SK-N-SH (cell line): ENCODE results near the gene ADGRG3. TPM values are rescaled to one million over a fixed set of nuclear protein-coding genes. Genes with fewer than 3 reads are reported as not detected.

Experiments
- CTCF ChIA-PET: fragments of 300-600, 350-600 bp; formaldehyde crosslinking; extraction: SDS; loops from one replicate; lab custom pipeline; 2021; lab: Yijun Ruan, JAX
- POLR2A ChIA-PET: fragments of 350-600 bp; sonication (Branson Sonifier 250); formaldehyde crosslinking; extraction: SDS; loops from one replicate; lab custom pipeline; 2020; ENCODE audit warnings: antibody characterized with exemption, inconsistent platforms; lab: Yijun Ruan, JAX
- DNase-seq: peaks from one replicate; pipeline ENCODE4 v3.0.0; 2012
- H2AFZ ChIP-seq: fragments of 200-600 bp; sonication (generic); 2 replicates; pipeline ENCODE4 v1.8.1; 2016; ENCODE audit warnings: antibody characterized with exemption, mild to moderate bottlenecking, low read depth
- H3F3A ChIP-seq: fragments of 200-600 bp; sonication (generic); replicated peaks from 2 replicates; pipeline ENCODE3; 2016; ENCODE audit warnings: antibody characterized with exemption, mild to moderate bottlenecking; ENCODE audit not compliant: insufficient read depth
- H3K27ac ChIP-seq, 2 experiments: fragments of 200-500 bp in 1 of 2; fragments of 200-600 bp in 1 of 2; sonication (Bioruptor generic) in 1 of 2; sonication (generic), shearing (Covaris generic) in 1 of 2; 2 replicates each; pipeline versions ENCODE4 v1.5.1 to v1.6.1; 2014 to 2016; ENCODE audit warnings: low read depth in 2 of 2, inconsistent platforms in 1 of 2, low read length in 1 of 2, mild to moderate bottlenecking in 1 of 2, mixed read lengths in 1 of 2
- H3K27me3 ChIP-seq: fragments of 200-600 bp; sonication (generic), shearing (Covaris generic); 2 replicates; pipeline ENCODE4 v1.6.1; 2016; ENCODE audit warnings: mixed run types; ENCODE audit not compliant: insufficient read depth
- H3K36me3 ChIP-seq, 2 experiments: fragments of 200-500 bp in 1 of 2; fragments of 200-600 bp in 1 of 2; sonication (Bioruptor generic) in 1 of 2; sonication (generic) in 1 of 2; replicated peaks in 1 of 2; 2 replicates each; pipeline versions ENCODE3 to v1.5.1; 2014 to 2016; ENCODE audit warnings: low read length in 1 of 2, mild to moderate bottlenecking in 1 of 2; ENCODE audit not compliant: insufficient read depth in 2 of 2, control insufficient read depth in 1 of 2
- H3K4me1 ChIP-seq, 2 experiments: fragments of 200-500 bp in 1 of 2; fragments of 200-600 bp in 1 of 2; sonication (Bioruptor generic) in 1 of 2; sonication (generic), shearing (Covaris generic) in 1 of 2; 2 replicates each; pipeline versions ENCODE4 v1.5.1 to v1.6.1; 2014 to 2016; ENCODE audit warnings: low read depth in 1 of 2, low read length in 1 of 2, mixed run types in 1 of 2; ENCODE audit not compliant: insufficient read depth in 2 of 2, control insufficient read depth in 1 of 2
- H3K4me2 ChIP-seq: fragments of 200-600 bp; sonication (generic), shearing (Covaris generic); 2 replicates; pipeline ENCODE4 v1.6.1; 2017; ENCODE audit warnings: mixed run types
- H3K4me3 ChIP-seq, 2 experiments: fragments of 200-500 bp in 1 of 2; fragments of 200-600 bp in 1 of 2; sonication (Bioruptor generic) in 1 of 2; sonication (generic), shearing (Covaris generic) in 1 of 2; 2 replicates each; pipeline versions ENCODE4 v1.5.1 to v1.8.1; 2014 to 2016; ENCODE audit warnings: low read depth in 2 of 2, inconsistent platforms in 1 of 2, low read length in 1 of 2, mild to moderate bottlenecking in 1 of 2, mixed read lengths in 1 of 2, moderate library complexity in 1 of 2
- H3K79me2 ChIP-seq: fragments of 200-600 bp; sonication (generic); 2 replicates; pipeline ENCODE4 v1.8.1; 2017; ENCODE audit warnings: mild to moderate bottlenecking; ENCODE audit not compliant: insufficient read depth
- H3K9ac ChIP-seq: fragments of 200-600 bp; sonication (generic); 2 replicates; pipeline ENCODE4 v1.6.1; 2017; ENCODE audit warnings: mixed run types
- H3K9me2 ChIP-seq: fragments of 200-600 bp; sonication (generic); 2 replicates; pipeline ENCODE4 v1.6.1; 2017; ENCODE audit warnings: mixed run types
- H3K9me3 ChIP-seq: fragments of 200-600 bp; sonication (generic); 2 replicates; pipeline ENCODE4 v1.6.1; 2017; ENCODE audit warnings: mixed run types, mild to moderate bottlenecking, moderate library complexity
- H4K20me1 ChIP-seq: fragments of 200-600 bp; sonication (generic); 2 replicates; pipeline ENCODE4 v1.6.1; 2017; ENCODE audit warnings: mild to moderate bottlenecking, mixed run types; ENCODE audit not compliant: insufficient read depth
- ELF1 ChIP-seq: IDR thresholded peaks from 2 replicates; pipeline ENCODE4 v1.4.0; 2012
- EP300 ChIP-seq, 2 experiments: IDR thresholded peaks; 2 replicates each; pipeline versions ENCODE4 v1.4.0 to v1.6.1; 2012; ENCODE audit warnings: borderline replicate concordance in 1 of 2, low read depth in 1 of 2, low read length in 1 of 2
- EZH2phosphoT487 ChIP-seq: fragments of 200-600 bp; sonication (generic); IDR thresholded peaks from 2 replicates; pipeline ENCODE4 v1.6.1; 2017; ENCODE audit warnings: low read depth, mixed run types, mild to moderate bottlenecking, antibody characterized with exemption, moderate library complexity, borderline replicate concordance
- FOXJ3 ChIP-seq: sonication (generic); formaldehyde crosslinking; IDR thresholded peaks from 2 replicates; pipeline ENCODE4 v1.5.1; 2020; ENCODE audit warnings: mild to moderate bottlenecking, missing genetic modification reagents
- GABPA ChIP-seq: IDR thresholded peaks from 2 replicates; pipeline ENCODE4 v1.4.0; 2012; ENCODE audit warnings: low read depth, mild to moderate bottlenecking
- GATA2 ChIP-seq: sonication (generic); formaldehyde crosslinking; IDR thresholded peaks from 2 replicates; pipeline ENCODE4 v1.5.0; 2020; ENCODE audit warnings: mild to moderate bottlenecking, missing genetic modification reagents
- MEF2A ChIP-seq: IDR thresholded peaks from 2 replicates; pipeline ENCODE4 v1.4.0; 2012; ENCODE audit warnings: low read depth, borderline replicate concordance
- MXI1 ChIP-seq: IDR thresholded peaks from 2 replicates; pipeline ENCODE4 v1.6.1; 2012; ENCODE audit warnings: mild to moderate bottlenecking, low read depth, low read length, improper control_type of control experiment
- NFIC ChIP-seq: IDR thresholded peaks from 2 replicates; pipeline ENCODE4 v1.4.0; 2012; ENCODE audit warnings: borderline replicate concordance
- NRF1 ChIP-seq: IDR thresholded peaks from 2 replicates; pipeline ENCODE4 v1.6.1; 2012; ENCODE audit warnings: low read depth, mild to moderate bottlenecking, low read length
- POLR2AphosphoS5 ChIP-seq: IDR thresholded peaks from 2 replicates; pipeline ENCODE4 v1.6.1; 2012; ENCODE audit warnings: low read depth, low read length
- RAD21 ChIP-seq: IDR thresholded peaks from 2 replicates; pipeline ENCODE4 v1.6.1; 2012; ENCODE audit warnings: mild to moderate bottlenecking, low read length
- RCOR1 ChIP-seq: fragments of 150-350 bp; IDR thresholded peaks from 2 replicates; pipeline ENCODE4 v1.6.1; 2017; ENCODE audit warnings: antibody characterized with exemption, low read length
- RFX5 ChIP-seq: IDR thresholded peaks from 2 replicates; pipeline ENCODE4 v1.6.1; 2012; ENCODE audit warnings: mild to moderate bottlenecking, improper control_type of control experiment, low read length
- SMC3 ChIP-seq: IDR thresholded peaks from 2 replicates; pipeline ENCODE4 v1.6.1; 2012; ENCODE audit warnings: low read depth, low read length, improper control_type of control experiment
- TEAD4 ChIP-seq: IDR thresholded peaks from 2 replicates; pipeline ENCODE4 v1.4.0; 2012; ENCODE audit warnings: mild to moderate bottlenecking, borderline replicate concordance; ENCODE audit not compliant: insufficient read depth
- YY1 ChIP-seq: IDR thresholded peaks from 2 replicates; pipeline ENCODE4 v1.4.0; 2012; ENCODE audit warnings: low read depth, mild to moderate bottlenecking
- WGBS: methylation state at CpG from one replicate; pipeline ENCODE4 v1.1.6; 2017; ENCODE audit warnings: low lambda C conversion rate; 5-methylcytosine and 5-hydroxymethylcytosine counted together
- polyA plus RNA-seq, 3 experiments: library from polyadenylated mRNA; depleted of rRNA; stranded (reverse); fragments of >200 nt; gene quantifications; 2 replicates each; pipeline ENCODE4 v1.2.3, GENCODE V29; 2012
- TF ChIP-seq, protein P1 (sequence below): fragments of 150-350 bp; IDR thresholded peaks from 2 replicates; pipeline ENCODE4 v1.6.1; 2017; ENCODE audit warnings: antibody characterized with exemption, low read length, low read depth, borderline replicate concordance

ADGRG3 gene
- polyA plus RNA-seq, 1 of the 3 experiments (the other 2 are of a cell fraction), result not detected

- TF ChIP-seq, protein P1, sequence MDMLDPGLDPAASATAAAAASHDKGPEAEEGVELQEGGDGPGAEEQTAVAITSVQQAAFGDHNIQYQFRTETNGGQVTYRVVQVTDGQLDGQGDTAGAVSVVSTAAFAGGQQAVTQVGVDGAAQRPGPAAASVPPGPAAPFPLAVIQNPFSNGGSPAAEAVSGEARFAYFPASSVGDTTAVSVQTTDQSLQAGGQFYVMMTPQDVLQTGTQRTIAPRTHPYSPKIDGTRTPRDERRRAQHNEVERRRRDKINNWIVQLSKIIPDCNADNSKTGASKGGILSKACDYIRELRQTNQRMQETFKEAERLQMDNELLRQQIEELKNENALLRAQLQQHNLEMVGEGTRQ, result no peak
- TF ChIP-seq MEF2A, result no peak
- no peak for TF ChIP-seq RFX5
- TF ChIP-seq GABPA, result no peak
- TF ChIP-seq MXI1, result no peak
- no peak for TF ChIP-seq RCOR1
- no peak for TF ChIP-seq POLR2AphosphoS5
Measured at GRCh38 chr16:57687363-57687929, 19.3 kb downstream of the ADGRG3 start (continued).

DNA sequence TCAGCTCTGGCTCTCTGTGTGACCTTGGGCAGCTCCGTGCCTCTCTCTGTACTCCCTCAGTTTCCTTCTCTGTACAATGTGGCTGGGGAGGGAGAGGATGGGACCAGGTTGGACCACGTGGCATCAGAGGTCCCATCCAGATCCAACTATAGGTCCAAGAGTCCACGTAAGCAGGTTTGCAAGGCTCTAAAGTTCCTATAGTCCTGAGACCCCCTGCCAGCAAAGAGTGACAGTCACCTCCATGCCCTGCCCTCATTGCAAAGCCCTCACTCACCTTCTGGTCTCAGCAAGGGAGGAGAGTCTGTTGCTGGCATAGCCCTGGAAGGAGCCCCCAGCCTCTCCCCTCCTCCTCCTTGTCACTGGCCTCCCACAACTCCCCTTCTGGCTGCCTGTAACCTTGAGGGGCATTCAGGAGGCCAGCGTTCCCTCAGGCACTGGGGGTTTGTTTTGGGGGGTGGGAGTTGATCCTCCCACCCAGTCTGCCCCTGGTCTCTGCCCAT lies 20.4 kb downstream of the ADGRG3 start:
- no peak for DNase-seq
- Histone ChIP-seq H2AFZ (no peak overlapping the region), H3K9me2 (no peaks in the 10 kb centered on the region)
- TF ChIP-seq NRF1, result no peak
- TF ChIP-seq, all 33 proteins: peak for 0
- Histone ChIP-seq H3K4me1 (peaks cover 0 to 8% of the 10 kb centered on the region in 2 experiments; a peak in 1 of 4 replicates), H3K4me3 (no peak overlapping the region), H3K27ac (no peak overlapping the region), H3K9ac (no peak overlapping the region), H3K36me3 (no peaks in the 10 kb centered on the region), H3K9me3 (no peaks in the 10 kb centered on the region), H3F3A (no peaks in the 10 kb centered on the region), H3K79me2 (no peaks in the 10 kb centered on the region), H4K20me1 (no peaks in the 10 kb centered on the region), H3K4me2 (no peak overlapping the region), H3K27me3 (no peaks in the 10 kb centered on the region; the same call in 1 of the 2 replicates)
- CTCF ChIA-PET, result no interaction called here
- POLR2A ChIA-PET, result no interaction called here
- WGBS, result 26% methylated on average over 3 of the region's 4 CpGs

DNA sequence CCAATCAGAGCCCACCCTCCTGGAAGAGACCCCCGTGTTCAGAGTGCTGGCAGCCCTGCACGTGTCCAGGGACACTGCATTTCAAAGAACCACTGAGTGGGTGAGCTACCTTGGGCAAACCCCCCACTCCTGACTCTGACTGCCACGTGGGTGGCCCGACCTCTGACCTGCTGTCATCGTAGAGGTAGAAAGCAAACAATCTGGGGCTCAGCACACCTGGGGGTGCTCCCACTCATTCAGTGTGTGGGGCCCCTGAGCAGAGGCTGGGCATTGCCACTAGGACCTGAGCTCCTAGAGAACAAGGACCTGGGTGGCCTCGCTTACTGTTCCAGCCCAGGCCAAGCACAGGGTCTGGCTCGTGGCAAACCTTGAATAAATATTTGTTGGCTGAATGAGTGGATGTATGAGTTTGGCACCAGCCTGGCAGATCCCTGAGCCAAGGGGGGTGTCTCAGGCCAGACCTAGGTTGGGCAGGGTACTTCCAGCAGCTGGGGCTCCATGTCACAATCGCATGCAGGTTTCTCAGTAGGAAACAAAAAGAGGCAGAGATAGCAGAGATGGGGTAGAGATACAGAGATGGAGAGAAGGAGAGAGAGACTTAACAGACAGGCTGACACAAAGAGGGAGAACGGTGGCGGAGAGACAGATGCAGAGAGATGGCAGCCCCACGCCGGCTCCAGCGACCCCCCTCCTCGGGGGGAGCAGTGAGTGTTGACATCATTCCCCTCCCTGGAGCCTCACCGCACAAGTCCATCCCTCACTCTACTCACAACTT lies 21.1 kb downstream of the ADGRG3 start:
- no peaks in the 10 kb centered on the region; the same call in 1 of the 2 replicates for H3K27me3 ChIP-seq
- TF ChIP-seq NFIC (no peak), GATA2 (CRISPR knock-in tag) (no peak), SMC3 (no peak), ELF1 (no peak), RFX5 (no peak), POLR2AphosphoS5 (no peak), EZH2phosphoT487 (no peak), FOXJ3 (no peak), TEAD4 (no peak), EP300 (IDR thresholded peaks at IDR 0.05; ENCODE audit: borderline replicate concordance in 1 of 2, low read depth in 1 of 2, low read length in 1 of 2) (no peak), MXI1 (no peak), YY1 (no peak), RAD21 (no peak)
- TF ChIP-seq, protein P1, result no peak
- no peaks in the 10 kb centered on the region for H3K36me3 ChIP-seq
- ChIA-PET CTCF (interaction anchor here (0.6 to 2.0 kb wide), 3 partner anchors 11 to 90 kb away, joined by 3 to 6 read pairs (median 3); no protein-coding TSS in a partner anchor), POLR2A (no interaction called here)
- H3K4me1 ChIP-seq, result peaks cover 0 to 8% of the 10 kb centered on the region in 2 experiments; a peak in 1 of 4 replicates
- no peaks in the 10 kb centered on the region for H3K9me2 ChIP-seq
- no peaks in the 10 kb centered on the region for H3F3A ChIP-seq
- DNase-seq, result peak; percentile 30
- WGBS, result 51% methylated on average over 14 of the region's 15 CpGs
- H4K20me1 ChIP-seq, result no peaks in the 10 kb centered on the region
- no peak overlapping the region for H3K4me2 ChIP-seq
- H3K9ac ChIP-seq, result no peak overlapping the region
- no peaks in the 10 kb centered on the region for H3K9me3 ChIP-seq
- H3K4me3 ChIP-seq, result no peak overlapping the region
- no peak overlapping the region for H2AFZ ChIP-seq
- H3K79me2 ChIP-seq, result no peaks in the 10 kb centered on the region
- H3K27ac ChIP-seq, result no peak overlapping the region
